Skin of body (tissue), 3 donors: Measurements from ENCODE around the gene KCNAB3. TPM values are rescaled to one million over a fixed set of nuclear protein-coding genes. Genes with fewer than 3 reads are reported as not detected.

Experiments
- DNase-seq: peaks from one replicate; lab custom pipeline; 2025; lab: John Stamatoyannopoulos, UW
- small RNA-seq: library from RNA; depleted of rRNA; stranded (forward); fragments of <200 nt; gene quantifications from one replicate; pipeline ENCODE3, GENCODE V24; 2014; ENCODE audit warnings: low replicate concordance
- total RNA-seq: library from RNA; depleted of rRNA; stranded (reverse); fragments of >200 nt; gene quantifications from one replicate; pipeline ENCODE4 v1.2.3, GENCODE V29; 2014

Gene KCNAB3
- total RNA-seq, 1 donor from 2014 or later = 2.2 TPM

- DNase-seq = no peak
These were observed 48.2 kb downstream of the KCNAB3 start for GRCh38 chr17:7881276-7882054.

- DNase-seq = no peak
These were observed 49.4 kb downstream of the KCNAB3 start for GRCh38 chr17:7880076-7880868.

- no peak for DNase-seq
These were observed 51.4 kb downstream of the KCNAB3 start for GRCh38 chr17:7878234-7878633.

GRCh38 chr17:7875804-7876370 is 53.8 kb downstream of the KCNAB3 start:
- no peak for DNase-seq

- DNase-seq = no peak
These were observed 56.6 kb downstream of the KCNAB3 start for GRCh38 chr17:7873051-7873450.

Small RNA genes within 50 kb of the gene (small RNA-seq; reads per million reads assigned to genes)
- gene SCARNA21 = 13.7 reads per million, percentile 93 among the genes with 10 or more reads in this experiment

Other genes with a start within 250 kb of the KCNAB3 start
- 30.2 TPM for gene TP53, start 242.4 kb downstream of the KCNAB3 start, total RNA-seq
- 3.2 TPM for gene WRAP53, start 241.4 kb downstream of the KCNAB3 start, total RNA-seq
- gene EFNB3, start 224.7 kb downstream of the KCNAB3 start, total RNA-seq = 3.9 TPM
- gene DNAH2, start 212.1 kb downstream of the KCNAB3 start, total RNA-seq = 0.10 TPM
- 30.6 TPM for gene KDM6B, start 95.6 kb downstream of the KCNAB3 start, total RNA-seq
- 3.6 TPM for gene TMEM88, start 74.8 kb downstream of the KCNAB3 start, total RNA-seq
- gene NAA38, start 72.3 kb downstream of the KCNAB3 start, total RNA-seq = 39.9 TPM
- 7.7 TPM for gene CYB5D1, start 71.9 kb downstream of the KCNAB3 start, total RNA-seq
- 111 TPM for gene CHD3, start 41.1 kb downstream of the KCNAB3 start, total RNA-seq
- gene RNF227, start 13.6 kb downstream of the KCNAB3 start, total RNA-seq = 9.3 TPM
- gene TRAPPC1, start 2.1 kb upstream of the KCNAB3 start, total RNA-seq = 26.0 TPM
- gene CNTROB, start 2.4 kb upstream of the KCNAB3 start, total RNA-seq = 25.4 TPM
- 0.39 TPM for gene GUCY2D, start 72.8 kb upstream of the KCNAB3 start, total RNA-seq
- 0.89 TPM for gene ALOX15B, start 109.2 kb upstream of the KCNAB3 start, total RNA-seq
- gene ALOX12B, start 157.9 kb upstream of the KCNAB3 start, total RNA-seq = 10.9 TPM
- gene ALOXE3, start 188.7 kb upstream of the KCNAB3 start, total RNA-seq = 3.2 TPM
- 0.10 TPM for gene HES7, start 194.2 kb upstream of the KCNAB3 start, total RNA-seq
- 83.5 TPM for gene PER1, start 222.5 kb upstream of the KCNAB3 start, total RNA-seq
- gene VAMP2, start 233.1 kb upstream of the KCNAB3 start, total RNA-seq = 18.0 TPM
- 21.6 TPM for gene TMEM107, start 246.5 kb upstream of the KCNAB3 start, total RNA-seq